CD4-positive, alpha-beta memory T cell (primary cell): ENCODE data around the gene COL10A1. TPM values are rescaled to one million over a fixed set of nuclear protein-coding genes. Genes with fewer than 3 reads are reported as not detected.

ENCODE experiments used
- CTCF ChIA-PET: fragments of 350-600 bp; sonication (Branson Sonifier 250); formaldehyde crosslinking; loops from one replicate; lab custom pipeline; 2021; ENCODE audit warnings: inconsistent platforms; ENCODE audit not compliant: partially characterized antibody; lab: Charles Lee
- POLR2A ChIA-PET: fragments of 350-600 bp; sonication (Branson Sonifier 250); formaldehyde crosslinking; loops from one replicate; lab custom pipeline; 2021; ENCODE audit not compliant: partially characterized antibody; lab: Charles Lee
- DNase-seq, 5 donors: peaks; one replicate each; pipeline versions ENCODE4 v3.0.0 to v3.0.0-alpha.2; 2020 to 2022; ENCODE audit warnings: mixed read lengths in 1 of 5
- H3K27ac ChIP-seq: one replicate; pipeline ENCODE4 v1.7.0; 2013; ENCODE audit warnings: low read depth, low read length
- H3K27me3 ChIP-seq: 2 replicates; pipeline ENCODE4 v1.7.0; 2013; ENCODE audit warnings: mild to moderate bottlenecking, low read length, moderate library complexity; ENCODE audit not compliant: insufficient read depth
- H3K36me3 ChIP-seq: 2 replicates; pipeline ENCODE4 v1.7.0; 2013; ENCODE audit warnings: mild to moderate bottlenecking, low read length, moderate library complexity; ENCODE audit not compliant: insufficient read depth
- H3K4me1 ChIP-seq: 2 replicates; pipeline ENCODE4 v1.7.0; 2013; ENCODE audit warnings: mild to moderate bottlenecking, low read length, moderate library complexity; ENCODE audit not compliant: insufficient read depth
- H3K4me3 ChIP-seq, 2 donors: one replicate each; pipeline ENCODE4 v1.7.0; 2013; ENCODE audit warnings: low read length in 2 of 2, mild to moderate bottlenecking in 1 of 2
- H3K9me3 ChIP-seq, 2 donors: one replicate each; pipeline ENCODE4 v1.7.0; 2013; ENCODE audit warnings: low read length in 2 of 2, control low read depth in 1 of 2; ENCODE audit not compliant: control insufficient read depth in 1 of 2
- H3K27ac Mint-ChIP-seq, 7 donors: one replicate each; pipeline ENCODE4 v1.8.0; 2020 to 2021; ENCODE audit warnings: mixed read lengths in 7 of 7, mild to moderate bottlenecking in 6 of 7, inconsistent platforms in 3 of 7, moderate library complexity in 3 of 7
- H3K27me3 Mint-ChIP-seq, 2 donors: one replicate each; pipeline ENCODE4 v1.8.0; 2020 to 2021; ENCODE audit warnings: mixed read lengths in 2 of 2
- H3K36me3 Mint-ChIP-seq, 2 donors: one replicate each; pipeline ENCODE4 v1.8.0; 2020 to 2021; ENCODE audit warnings: mixed read lengths in 2 of 2, inconsistent platforms in 1 of 2, mild to moderate bottlenecking in 1 of 2
- H3K4me1 Mint-ChIP-seq, 4 donors: one replicate each; pipeline ENCODE4 v1.8.0; 2020 to 2021; ENCODE audit warnings: mixed read lengths in 4 of 4, mild to moderate bottlenecking in 1 of 4
- H3K4me3 Mint-ChIP-seq, 8 donors: one replicate each; pipeline ENCODE4 v1.8.0; 2020 to 2021; ENCODE audit warnings: mixed read lengths in 8 of 8, mild to moderate bottlenecking in 7 of 8, moderate library complexity in 6 of 8, inconsistent platforms in 3 of 8
- H3K9me3 Mint-ChIP-seq, 8 donors: one replicate each; pipeline ENCODE4 v1.8.0; 2020 to 2021; ENCODE audit warnings: mixed read lengths in 8 of 8, mild to moderate bottlenecking in 5 of 8, inconsistent platforms in 3 of 8, moderate library complexity in 1 of 8
- intact Hi-C: fragments of 100-400 bp; cut with micrococcal nuclease; formaldehyde crosslinking; loops from one replicate; pipeline ENCODE4 v1.15.1; 2023
- polyA plus RNA-seq, 2 donors: library from polyadenylated mRNA; unstranded; fragments of 300-500 nt; fragmentation: Illumina TruSeq; gene quantifications; one replicate each; pipeline ENCODE4 v1.2.3, GENCODE V29; 2021
- total RNA-seq, 2 experiments: library from RNA; stranded (reverse); gene quantifications; one replicate each; pipeline ENCODE4 v1.2.3, GENCODE V29; 2021

COL10A1 gene
- total and polyA plus RNA-seq, 4 experiments from 2014 or later, result not detected

DNA sequence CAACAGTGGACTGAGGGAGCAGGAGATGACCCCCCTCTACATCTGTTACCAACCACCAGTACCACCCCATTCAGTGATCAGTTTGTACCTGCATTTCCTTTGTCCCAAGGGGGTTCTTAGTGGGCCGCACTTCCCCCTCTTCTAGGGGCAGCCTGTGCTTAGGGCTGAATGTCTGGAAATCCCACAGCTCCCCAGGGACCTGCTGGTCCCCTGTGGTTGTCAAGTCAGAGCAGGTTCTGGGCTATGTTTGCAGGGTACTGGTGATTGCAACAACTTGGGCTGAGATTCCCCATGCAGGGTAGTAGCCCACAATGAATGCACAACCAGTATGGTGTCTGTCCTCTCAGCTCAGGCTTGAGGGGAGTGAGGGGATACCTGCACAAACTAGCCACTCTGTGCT lies 39.7 kb upstream of the COL10A1 start:
- H3K4me3 Mint-ChIP-seq, result no peak overlapping the region
- Histone ChIP-seq H3K27me3 (no peaks in the 10 kb centered on the region), H3K4me3 (no peak overlapping the region), H3K27ac (no peak overlapping the region), H3K9me3 (no peaks in the 10 kb centered on the region), H3K4me1 (no peaks in the 10 kb centered on the region), H3K36me3 (no peaks in the 10 kb centered on the region)
- no peak overlapping the region for H3K27ac Mint-ChIP-seq
- H3K9me3 Mint-ChIP-seq, result peaks cover 0 to 27% (median 15%) of the 10 kb centered on the region in 8 donors
- intact Hi-C loops, result no loop called here
- peaks cover 0 to 9% (median 5%) of the 10 kb centered on the region in 4 donors for H3K4me1 Mint-ChIP-seq
- DNase-seq, result no peak
- H3K36me3 Mint-ChIP-seq, result peaks cover 47 to 60% of the 10 kb centered on the region in 2 donors
- ChIA-PET POLR2A (no interaction called here), CTCF (no interaction called here)
- no peaks in the 10 kb centered on the region for H3K27me3 Mint-ChIP-seq

DNA sequence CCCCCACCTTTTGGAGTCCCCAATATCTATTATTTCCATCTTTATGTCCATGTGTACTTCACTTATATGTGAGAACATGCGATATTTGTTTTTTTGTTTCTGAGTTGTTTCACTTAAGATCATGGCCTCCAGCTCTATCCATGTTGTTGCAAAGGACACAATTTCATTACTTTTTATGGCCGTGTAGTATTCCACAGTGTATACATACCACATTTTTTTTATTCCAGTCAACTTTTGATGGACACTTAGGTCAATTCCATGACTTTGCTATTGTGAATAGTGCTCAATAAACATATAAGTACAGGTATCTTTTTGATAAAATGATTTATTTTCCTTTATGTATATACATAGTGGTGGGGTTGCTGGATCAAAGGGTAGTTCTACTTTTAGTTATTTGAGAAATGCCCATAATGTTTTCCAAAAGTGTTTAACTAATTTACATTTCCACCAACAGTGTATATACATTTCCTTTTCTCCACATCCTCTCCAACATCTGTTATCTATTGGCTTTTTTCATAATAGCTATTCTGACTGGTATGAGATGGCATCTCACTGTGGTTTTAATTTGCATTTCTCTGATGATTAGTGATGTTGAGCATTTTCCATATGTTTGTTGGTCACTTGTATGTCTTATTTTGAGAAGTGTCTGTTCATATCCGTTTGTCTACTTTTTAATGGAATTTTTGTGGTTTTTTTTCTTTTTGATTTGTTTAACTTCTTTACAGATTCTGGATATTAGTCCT lies 34.0 kb upstream of the COL10A1 start:
- Histone ChIP-seq H3K27me3 (no peaks in the 10 kb centered on the region), H3K4me3 (no peak overlapping the region), H3K36me3 (no peaks in the 10 kb centered on the region), H3K27ac (no peak overlapping the region), H3K4me1 (no peaks in the 10 kb centered on the region), H3K9me3 (no peaks in the 10 kb centered on the region)
- Mint-ChIP-seq H3K27me3 (no peaks in the 10 kb centered on the region), H3K4me3 (no peak overlapping the region), H3K36me3 (peaks cover 35 to 49% of the 10 kb centered on the region in 2 donors), H3K9me3 (peaks cover 0 to 20% (median 11%) of the 10 kb centered on the region in 8 donors), H3K27ac (no peak overlapping the region), H3K4me1 (peaks cover 0 to 8% (median 7%) of the 10 kb centered on the region in 4 donors)
- intact Hi-C loops, result no loop called here
- ChIA-PET POLR2A (no interaction called here), CTCF (no interaction called here)
- DNase-seq, result no peak

DNA sequence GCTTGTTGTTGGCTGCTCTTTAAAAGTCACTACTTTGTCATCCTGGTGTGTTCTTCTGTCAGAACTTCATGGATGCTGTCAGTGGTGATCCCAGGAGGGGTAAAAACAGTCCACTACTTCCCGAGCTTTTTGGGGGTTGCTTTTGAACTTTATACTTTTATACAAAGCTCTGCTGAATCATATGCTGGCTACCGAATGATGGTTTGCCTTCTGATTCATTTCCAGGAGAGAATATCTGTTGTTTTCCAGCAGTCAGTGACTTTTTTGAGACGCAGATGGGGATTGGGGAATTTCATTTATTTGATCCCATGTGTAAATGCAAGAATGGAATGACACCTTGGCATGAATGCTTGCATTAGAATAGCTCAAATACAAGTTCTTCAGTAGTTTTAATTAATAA lies 32.7 kb upstream of the COL10A1 start:
- POLR2A ChIA-PET, result no interaction called here
- CTCF ChIA-PET, result no interaction called here
- no peak overlapping the region for H3K4me3 Mint-ChIP-seq
- no peaks in the 10 kb centered on the region for H3K27me3 Mint-ChIP-seq
- H3K4me1 Mint-ChIP-seq, result peaks cover 0 to 8% (median 7%) of the 10 kb centered on the region in 4 donors
- peaks cover 28 to 40% of the 10 kb centered on the region in 2 donors for H3K36me3 Mint-ChIP-seq
- Histone ChIP-seq H3K36me3 (no peaks in the 10 kb centered on the region), H3K4me3 (no peak overlapping the region), H3K4me1 (no peaks in the 10 kb centered on the region), H3K27me3 (no peaks in the 10 kb centered on the region), H3K27ac (no peak overlapping the region), H3K9me3 (no peaks in the 10 kb centered on the region)
- intact Hi-C loops, result no loop called here
- H3K9me3 Mint-ChIP-seq, result peaks cover 0 to 14% (median 8%) of the 10 kb centered on the region in 8 donors
- no peak for DNase-seq
- H3K27ac Mint-ChIP-seq, result no peak overlapping the region

DNA sequence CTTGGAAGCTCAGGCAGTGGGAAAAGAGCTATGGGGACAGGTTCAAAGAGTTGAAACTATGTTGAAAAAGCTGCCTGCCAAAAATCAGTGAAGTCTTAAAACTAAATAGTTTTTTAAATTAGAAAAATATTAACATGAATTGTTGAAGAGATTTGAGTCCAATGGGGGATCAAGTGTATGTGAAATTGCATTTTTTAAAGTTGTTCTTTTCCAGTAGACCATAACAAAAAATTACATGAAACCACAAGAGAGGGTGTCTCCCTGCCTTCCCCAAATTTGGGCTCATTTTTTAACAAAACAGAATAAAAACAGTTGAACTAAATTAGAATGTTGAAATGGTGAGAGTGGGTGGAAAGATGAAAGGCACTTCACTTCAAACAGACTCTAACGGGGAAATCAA lies 31.5 kb upstream of the COL10A1 start:
- Histone ChIP-seq H3K4me1 (no peaks in the 10 kb centered on the region), H3K4me3 (no peak overlapping the region), H3K27me3 (no peaks in the 10 kb centered on the region), H3K36me3 (no peaks in the 10 kb centered on the region), H3K9me3 (no peaks in the 10 kb centered on the region), H3K27ac (no peak overlapping the region)
- H3K4me1 Mint-ChIP-seq, result peaks cover 0 to 7% (median 5%) of the 10 kb centered on the region in 4 donors
- H3K27ac Mint-ChIP-seq, result no peak overlapping the region
- CTCF ChIA-PET, result no interaction called here
- no peak overlapping the region for H3K4me3 Mint-ChIP-seq
- H3K27me3 Mint-ChIP-seq, result no peaks in the 10 kb centered on the region
- intact Hi-C loops, result no loop called here
- POLR2A ChIA-PET, result no interaction called here
- peaks cover 19 to 32% of the 10 kb centered on the region in 2 donors for H3K36me3 Mint-ChIP-seq
- DNase-seq, result no peak
- peaks cover 0 to 9% (median 5%) of the 10 kb centered on the region in 8 donors for H3K9me3 Mint-ChIP-seq

DNA sequence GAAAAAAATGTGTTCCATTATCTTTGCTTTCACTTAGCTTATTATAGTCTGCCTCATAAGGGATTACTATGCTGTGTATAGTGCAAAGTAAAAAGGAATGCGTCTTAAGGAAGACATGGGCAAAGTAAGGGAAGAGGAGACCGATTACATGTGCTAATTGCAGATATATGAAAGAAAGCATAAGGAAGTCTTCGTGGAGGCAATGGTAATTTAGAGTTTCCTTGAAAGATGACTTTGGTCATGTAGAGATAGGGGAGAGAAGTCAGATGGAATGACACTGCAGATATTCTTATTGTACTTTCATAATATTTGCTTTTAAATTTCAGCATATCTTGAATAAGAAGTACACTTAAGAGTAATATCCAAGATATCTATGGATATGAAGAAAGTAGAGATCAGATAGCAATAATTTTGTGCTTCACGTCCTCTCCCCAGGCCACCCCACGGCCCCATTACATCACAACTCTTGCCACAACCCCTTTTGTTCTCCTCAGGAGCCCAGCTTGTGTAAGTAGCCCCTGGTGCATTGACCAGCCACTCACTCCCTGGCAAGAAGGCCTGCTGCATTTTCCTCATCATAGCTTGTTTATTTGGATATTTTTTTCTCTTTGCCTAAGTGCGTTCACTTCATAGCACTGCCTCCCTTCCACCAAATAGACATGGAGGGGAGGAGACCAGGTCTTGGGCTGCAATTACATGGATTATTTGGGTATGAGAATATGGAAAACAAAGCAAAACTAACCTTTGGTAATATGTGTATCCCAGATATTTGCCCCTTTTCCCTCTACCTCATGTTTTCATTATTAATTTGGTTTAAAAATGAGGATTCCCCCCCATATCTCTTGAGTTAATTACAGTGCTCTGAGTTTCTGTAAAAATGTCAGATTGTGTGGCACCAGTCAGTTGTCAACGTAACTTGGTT lies 30.7 kb upstream of the COL10A1 start:
- intact Hi-C loops, result no loop called here
- DNase-seq, result no peak
- Histone ChIP-seq H3K4me3 (no peak overlapping the region), H3K36me3 (no peaks in the 10 kb centered on the region), H3K9me3 (no peaks in the 10 kb centered on the region), H3K27ac (no peak overlapping the region), H3K27me3 (no peaks in the 10 kb centered on the region), H3K4me1 (no peaks in the 10 kb centered on the region)
- Mint-ChIP-seq H3K4me1 (peaks cover 0 to 7% (median 4%) of the 10 kb centered on the region in 4 donors), H3K4me3 (no peak overlapping the region), H3K27ac (peak overlapping the region in 1 of 7 donors; percentile 10), H3K27me3 (no peaks in the 10 kb centered on the region), H3K36me3 (peaks cover 15 to 27% of the 10 kb centered on the region in 2 donors), H3K9me3 (peaks cover 0 to 9% (median 4%) of the 10 kb centered on the region in 8 donors)
- ChIA-PET POLR2A (no interaction called here), CTCF (no interaction called here)

DNA sequence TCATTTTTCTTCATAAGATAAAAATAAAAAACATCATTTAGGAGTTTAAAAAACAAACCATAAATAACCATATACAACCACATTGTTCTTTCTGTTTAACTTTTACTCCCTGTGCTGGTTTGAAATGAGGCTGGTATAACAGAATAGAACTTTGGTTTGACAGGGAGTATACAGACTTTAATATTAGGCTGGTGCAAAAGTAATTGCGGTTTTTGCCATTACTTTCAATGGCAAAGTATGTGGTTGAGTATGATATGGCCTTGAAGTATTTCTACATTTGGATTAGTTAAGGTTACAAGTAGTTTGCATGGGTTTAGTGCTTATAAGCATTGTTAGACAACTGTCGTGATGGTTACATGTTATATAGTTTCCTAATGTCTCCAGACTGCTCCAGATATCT lies 29.0 kb upstream of the COL10A1 start:
- intact Hi-C loops, result no loop called here
- no peaks in the 10 kb centered on the region for H3K4me1 ChIP-seq
- DNase-seq, result no peak
- Mint-ChIP-seq H3K4me3 (no peak overlapping the region), H3K27me3 (no peaks in the 10 kb centered on the region), H3K27ac (no peak overlapping the region), H3K4me1 (peaks cover 0 to 8% (median 4%) of the 10 kb centered on the region in 4 donors), H3K9me3 (peaks cover 0 to 6% (median 0%) of the 10 kb centered on the region in 8 donors), H3K36me3 (peaks cover 13 to 19% of the 10 kb centered on the region in 2 donors)
- H3K36me3 ChIP-seq, result no peaks in the 10 kb centered on the region
- H3K27ac ChIP-seq, result no peak overlapping the region
- POLR2A ChIA-PET, result no interaction called here
- no peaks in the 10 kb centered on the region for H3K9me3 ChIP-seq
- CTCF ChIA-PET, result no interaction called here
- no peaks in the 10 kb centered on the region for H3K27me3 ChIP-seq
- no peak overlapping the region for H3K4me3 ChIP-seq

DNA sequence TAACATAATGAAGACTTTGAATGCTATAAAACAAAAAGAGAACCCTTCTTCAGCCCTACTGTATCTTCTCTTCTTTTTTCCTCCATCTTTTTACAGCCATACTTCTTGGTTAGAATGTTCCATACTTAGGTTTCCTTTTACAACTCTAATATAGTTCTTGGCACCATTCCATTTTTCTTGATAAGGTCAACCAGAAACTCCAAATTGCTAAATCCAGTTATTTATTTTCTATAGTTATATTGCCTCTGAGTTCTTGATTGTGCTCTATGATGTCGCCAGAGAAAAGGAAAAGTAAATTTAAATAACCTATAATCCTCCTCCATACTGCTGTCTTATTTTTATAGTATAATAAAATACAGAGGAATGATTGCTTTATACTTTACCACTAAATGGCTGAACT lies 26.7 kb upstream of the COL10A1 start:
- Histone ChIP-seq H3K9me3 (no peaks in the 10 kb centered on the region), H3K4me1 (no peaks in the 10 kb centered on the region), H3K27me3 (no peaks in the 10 kb centered on the region), H3K4me3 (no peak overlapping the region), H3K36me3 (no peaks in the 10 kb centered on the region), H3K27ac (no peak overlapping the region)
- Mint-ChIP-seq H3K9me3 (no peaks in the 10 kb centered on the region), H3K27ac (peak overlapping the region in 1 of 7 donors; percentile 61), H3K4me1 (peaks cover 0 to 7% (median 4%) of the 10 kb centered on the region in 4 donors), H3K36me3 (peaks cover 4 to 12% of the 10 kb centered on the region in 2 donors), H3K4me3 (no peak overlapping the region), H3K27me3 (no peaks in the 10 kb centered on the region)
- intact Hi-C loops, result no loop called here
- no peak for DNase-seq
- POLR2A ChIA-PET, result no interaction called here
- CTCF ChIA-PET, result no interaction called here
